ENCODE results near the gene PTH2R. TPM values are rescaled to one million over a fixed set of nuclear protein-coding genes. Genes with fewer than 3 reads are reported as not detected.

The PTH2R gene
- total RNA-seq, 6 experiments from 2014 or later: 0.07 to 0.19 (median 0.16) TPM; not detected in 3

- Histone ChIP-seq H3K4me3 (no peak overlapping the region), H3K27ac (peak overlapping the region; percentile 58 to 86 (median 69)), H3K27me3 (no peaks in the 10 kb centered on the region), H3K9me3 (peaks cover 0 to 5% (median 2%) of the 10 kb centered on the region in 4 donors), H3K36me3 (no peaks in the 10 kb centered on the region), H3K4me1 (peaks cover 0 to 26% (median 5%) of the 10 kb centered on the region in 4 donors)
- ATAC-seq (peak; percentile 57 to 94 (median 76)), DNase-seq (peak in 1 of 3 donors; percentile 59)
- TF ChIP-seq POLR2A (IDR thresholded peaks at IDR 0.05) (no peak), CTCF (IDR thresholded peaks at IDR 0.05) (no peak)
- intact Hi-C loops (cut with DNase I): no loop called here
- 0% methylated on average over 2 of the region's 2 CpGs for WGBS (ENCODE audit: insufficient coverage, low coverage, low lambda C conversion rate, missing lambda C conversion rate)
Observed at GRCh38 chr2:208369091-208369490, 37.5 kb upstream of the PTH2R start.

- Histone ChIP-seq H3K9me3 (peaks cover 0 to 3% (median 0%) of the 10 kb centered on the region in 4 donors), H3K36me3 (no peaks in the 10 kb centered on the region), H3K4me1 (peaks cover 0 to 26% (median 5%) of the 10 kb centered on the region in 4 donors), H3K4me3 (no peak overlapping the region), H3K27me3 (no peaks in the 10 kb centered on the region), H3K27ac (peak overlapping the region; percentile 59 to 86 (median 69))
- no peak for TF ChIP-seq CTCF (IDR thresholded peaks at IDR 0.05)
- no peak for TF ChIP-seq POLR2A (IDR thresholded peaks at IDR 0.05)
- ATAC-seq (peak in 1 of 4 donors; percentile 48), DNase-seq (no peak)
- WGBS (ENCODE audit: insufficient coverage, low coverage, low lambda C conversion rate, missing lambda C conversion rate): 34% methylated on average over 8 of the region's 8 CpGs
- intact Hi-C loops (cut with DNase I): no loop called here
Observed at GRCh38 chr2:208370881-208371633, 35.5 kb upstream of the PTH2R start.

GRCh38 chr2:208371634-208371935 is 35.0 kb upstream of the PTH2R start:
- 17% methylated on average over 1 of the region's 1 CpG for WGBS (ENCODE audit: insufficient coverage, low coverage, low lambda C conversion rate, missing lambda C conversion rate)
- peak overlapping the region in 2 of 3 donors; percentile 69 to 86 for H3K27ac ChIP-seq
- H3K4me1 ChIP-seq: peaks cover 0 to 26% (median 5%) of the 10 kb centered on the region in 4 donors
- no peak overlapping the region for H3K4me3 ChIP-seq
- H3K27me3 ChIP-seq: no peaks in the 10 kb centered on the region
- DNase-seq (no peak), ATAC-seq (peak in 1 of 4 donors; percentile 54)
- peaks cover 0 to 3% (median 0%) of the 10 kb centered on the region in 4 donors for H3K9me3 ChIP-seq
- intact Hi-C loops (cut with DNase I): no loop called here
- TF ChIP-seq CTCF (IDR thresholded peaks at IDR 0.05): no peak
- no peak for TF ChIP-seq POLR2A (IDR thresholded peaks at IDR 0.05)
- no peaks in the 10 kb centered on the region for H3K36me3 ChIP-seq

- Histone ChIP-seq H3K27ac (no peak overlapping the region), H3K4me3 (no peak overlapping the region), H3K4me1 (peaks cover 0 to 23% (median 5%) of the 10 kb centered on the region in 4 donors), H3K9me3 (peaks cover 0 to 3% (median 0%) of the 10 kb centered on the region in 4 donors), H3K27me3 (no peaks in the 10 kb centered on the region), H3K36me3 (no peaks in the 10 kb centered on the region)
- WGBS (ENCODE audit: insufficient coverage, low coverage, low lambda C conversion rate, missing lambda C conversion rate): 50% methylated on average over 2 of the region's 2 CpGs
- ATAC-seq (peak; percentile 21 to 59 (median 47)), DNase-seq (no peak)
- no peak for TF ChIP-seq POLR2A (IDR thresholded peaks at IDR 0.05)
- peak; percentile 82 to 88 (median 84) for TF ChIP-seq CTCF (IDR thresholded peaks at IDR 0.05)
- intact Hi-C loops (cut with DNase I): no loop called here
Observed at GRCh38 chr2:208373460-208374089, 33.0 kb upstream of the PTH2R start.

Data from right lobe of liver (tissue), 6 donors.